Measurements from ENCODE around the gene PAQR4.

Gene PAQR4

GRCh38 chr16:3020604-3021448 lies 51.7 kb downstream of the PAQR4 start:
- Histone ChIP-seq H3K27ac (ENCODE audit: low read depth, low read length, poor library complexity, severe bottlenecking) (no peak overlapping the region), H3K4me3 (ENCODE audit: low read depth, low read length, poor library complexity, severe bottlenecking) (peak overlapping the region; percentile 67), H3K4me1 (ENCODE audit: insufficient read depth, low read length, severe bottlenecking) (peaks cover 44% of the 10 kb centered on the region), H3K4me2 (ENCODE audit: low read length) (peak overlapping the region; percentile 97), H3K9me2 (ENCODE audit: low read depth, low read length) (no peaks in the 10 kb centered on the region), H3K79me2 (ENCODE audit: insufficient read depth, low read length) (no peaks in the 10 kb centered on the region), H2AFZ (ENCODE audit: low read length) (no peak overlapping the region), H3F3A (ENCODE audit: insufficient read depth, low read length) (no peaks in the 10 kb centered on the region), H3K9ac (ENCODE audit: low read length) (peak overlapping the region; percentile 60), H3K27me3 (ENCODE audit: insufficient read depth, low read length) (peaks cover 4% of the 10 kb centered on the region; the same call in 1 of the 2 replicates), H3K9me3 (ENCODE audit: low read length) (no peaks in the 10 kb centered on the region), H3K36me3 (ENCODE audit: insufficient read depth, low read length) (no peaks in the 10 kb centered on the region), H4K20me1 (ENCODE audit: insufficient read depth, low read length) (no peaks in the 10 kb centered on the region)
- TF ChIP-seq CTCF (IDR thresholded peaks at IDR 0.05; ENCODE audit: low read length) (no peak), EZH2 (IDR thresholded peaks at IDR 0.05; ENCODE audit: borderline replicate concordance, low read length) (no peak)

DNA sequence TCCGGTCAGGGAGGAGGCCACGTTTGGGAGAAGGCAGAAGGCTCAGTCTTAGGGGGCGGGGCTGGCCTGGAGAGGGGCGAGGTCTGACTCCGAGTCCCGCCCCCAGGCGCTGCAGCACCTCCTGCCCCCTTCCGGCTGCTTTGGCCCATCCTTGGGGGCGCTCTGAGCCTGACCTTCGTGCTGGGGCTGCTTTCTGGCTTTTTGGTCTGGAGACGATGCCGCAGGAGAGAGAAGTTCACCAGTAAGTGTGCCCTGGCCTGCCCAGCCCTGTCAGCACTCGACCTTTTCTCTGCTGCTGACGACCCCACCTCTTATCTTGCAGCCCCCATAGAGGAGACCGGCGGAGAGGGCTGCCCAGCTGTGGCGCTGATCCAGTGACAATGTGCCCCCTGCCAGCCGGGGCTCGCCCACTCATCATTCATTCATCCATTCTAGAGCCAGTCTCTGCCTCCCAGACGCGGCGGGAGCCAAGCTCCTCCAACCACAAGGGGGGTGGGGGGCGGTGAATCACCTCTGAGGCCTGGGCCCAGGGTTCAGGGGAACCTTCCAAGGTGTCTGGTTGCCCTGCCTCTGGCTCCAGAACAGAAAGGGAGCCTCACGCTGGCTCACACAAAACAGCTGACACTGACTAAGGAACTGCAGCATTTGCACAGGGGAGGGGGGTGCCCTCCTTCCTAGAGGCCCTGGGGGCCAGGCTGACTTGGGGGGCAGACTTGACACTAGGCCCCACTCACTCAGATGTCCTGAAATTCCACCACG lies 52.5 kb downstream of the PAQR4 start:
- Histone ChIP-seq H3K36me3 (ENCODE audit: insufficient read depth, low read length) (peaks cover 4% of the 10 kb centered on the region), H4K20me1 (ENCODE audit: insufficient read depth, low read length) (no peaks in the 10 kb centered on the region), H3K4me1 (ENCODE audit: insufficient read depth, low read length, severe bottlenecking) (peaks cover 44% of the 10 kb centered on the region), H3K9ac (ENCODE audit: low read length) (peak overlapping the region; percentile 60; the same call in 1 of the 2 replicates), H3K4me2 (ENCODE audit: low read length) (peak overlapping the region; percentile 97), H3K4me3 (ENCODE audit: low read depth, low read length, poor library complexity, severe bottlenecking) (peak overlapping the region; percentile 67), H2AFZ (ENCODE audit: low read length) (no peak overlapping the region), H3K9me2 (ENCODE audit: low read depth, low read length) (no peaks in the 10 kb centered on the region), H3K9me3 (ENCODE audit: low read length) (no peaks in the 10 kb centered on the region), H3K27ac (ENCODE audit: low read depth, low read length, poor library complexity, severe bottlenecking) (peak overlapping the region; percentile 55), H3K79me2 (ENCODE audit: insufficient read depth, low read length) (no peaks in the 10 kb centered on the region), H3F3A (ENCODE audit: insufficient read depth, low read length) (no peaks in the 10 kb centered on the region), H3K27me3 (ENCODE audit: insufficient read depth, low read length) (peaks cover 4% of the 10 kb centered on the region; the same call in 1 of the 2 replicates)
- no peak for TF ChIP-seq EZH2 (IDR thresholded peaks at IDR 0.05; ENCODE audit: borderline replicate concordance, low read length)
- TF ChIP-seq CTCF (IDR thresholded peaks at IDR 0.05; ENCODE audit: low read length), result peak; percentile 58

DNA sequence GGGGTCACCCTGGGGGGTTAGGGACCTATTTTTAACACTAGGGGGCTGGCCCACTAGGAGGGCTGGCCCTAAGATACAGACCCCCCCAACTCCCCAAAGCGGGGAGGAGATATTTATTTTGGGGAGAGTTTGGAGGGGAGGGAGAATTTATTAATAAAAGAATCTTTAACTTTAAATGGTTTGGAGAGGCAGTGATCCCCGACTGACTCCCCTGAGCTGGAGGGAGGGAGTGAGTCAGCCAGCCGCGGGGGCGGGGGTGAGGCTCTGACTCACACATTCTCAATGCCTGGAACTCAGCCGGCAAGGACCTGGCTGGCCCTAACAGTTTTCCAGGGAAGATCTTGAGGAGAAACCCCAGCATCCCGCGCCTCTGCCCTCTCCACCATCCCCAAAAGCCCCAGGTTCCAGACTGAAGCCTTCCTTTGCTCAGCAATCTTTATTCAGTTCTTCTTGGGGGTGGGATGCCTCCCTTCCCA lies 53.1 kb downstream of the PAQR4 start:
- Histone ChIP-seq H3K9ac (ENCODE audit: low read length) (no peak overlapping the region; the same call in 1 of the 2 replicates), H3K79me2 (ENCODE audit: insufficient read depth, low read length) (no peaks in the 10 kb centered on the region), H3K9me2 (ENCODE audit: low read depth, low read length) (no peaks in the 10 kb centered on the region), H3K36me3 (ENCODE audit: insufficient read depth, low read length) (peaks cover 11% of the 10 kb centered on the region), H3K27ac (ENCODE audit: low read depth, low read length, poor library complexity, severe bottlenecking) (peak overlapping the region; percentile 55), H2AFZ (ENCODE audit: low read length) (no peak overlapping the region), H3K4me2 (ENCODE audit: low read length) (peak overlapping the region; percentile 97; the same call in 1 of the 2 replicates), H4K20me1 (ENCODE audit: insufficient read depth, low read length) (no peaks in the 10 kb centered on the region), H3K9me3 (ENCODE audit: low read length) (no peaks in the 10 kb centered on the region), H3F3A (ENCODE audit: insufficient read depth, low read length) (no peaks in the 10 kb centered on the region), H3K4me3 (ENCODE audit: low read depth, low read length, poor library complexity, severe bottlenecking) (peak overlapping the region; percentile 67), H3K27me3 (ENCODE audit: insufficient read depth, low read length) (peaks cover under 1% of the 10 kb centered on the region; the same call in 1 of the 2 replicates), H3K4me1 (ENCODE audit: insufficient read depth, low read length, severe bottlenecking) (peaks cover 44% of the 10 kb centered on the region)
- TF ChIP-seq EZH2 (IDR thresholded peaks at IDR 0.05; ENCODE audit: borderline replicate concordance, low read length), result no peak
- TF ChIP-seq CTCF (IDR thresholded peaks at IDR 0.05; ENCODE audit: low read length), result no peak

Data from OCI-LY1 (cell line).